Middle frontal gyrus (tissue), 1 donor: Measurements from ENCODE around the gene EYS.
"Not testable (repeated sequence)": the region's sequence is repeated elsewhere in the genome, so short reads cannot be mapped to it uniquely, and the experiment has no call there.

Experiments
- DNase-seq: peaks from one replicate; pipeline ENCODE4 v3.0.0-alpha.2; 2015; ENCODE audit warnings: low spot score; ENCODE audit errors: extremely low spot score

The EYS gene

GRCh38 chr6:64074981-64075380 lies 1632.0 kb downstream of the EYS start:
- no peak for DNase-seq

GRCh38 chr6:64072686-64073085 lies 1634.3 kb downstream of the EYS start:
- DNase-seq, result no peak

GRCh38 chr6:64064919-64065318 lies 1642.1 kb downstream of the EYS start:
- DNase-seq, result no peak

- DNase-seq, result no peak
These were observed 1643.9 kb downstream of the EYS start for GRCh38 chr6:64062960-64063683.

GRCh38 chr6:64054861-64055260 lies 1652.2 kb downstream of the EYS start:
- no peak for DNase-seq

GRCh38 chr6:64050590-64050989 lies 1656.4 kb downstream of the EYS start:
- no peak for DNase-seq

- DNase-seq, result no peak
These were observed 1657.3 kb downstream of the EYS start for GRCh38 chr6:64049736-64050135.

- DNase-seq, result no peak
These were observed 1660.2 kb downstream of the EYS start for GRCh38 chr6:64046746-64047208.

- no peak for DNase-seq
These were observed 1665.7 kb downstream of the EYS start for GRCh38 chr6:64041373-64041772.

GRCh38 chr6:64040113-64040512 lies 1666.9 kb downstream of the EYS start:
- no peak for DNase-seq

GRCh38 chr6:64037427-64037826 lies 1669.6 kb downstream of the EYS start:
- no peak for DNase-seq

- DNase-seq, result no peak
These were observed 1671.9 kb downstream of the EYS start for GRCh38 chr6:64034910-64035655.

GRCh38 chr6:64034291-64034690 lies 1672.7 kb downstream of the EYS start:
- no peak for DNase-seq

- DNase-seq, result not testable (repeated sequence)
These were observed 1675.9 kb downstream of the EYS start for GRCh38 chr6:64030950-64031618.

- DNase-seq, result no peak
These were observed 1683.3 kb downstream of the EYS start for GRCh38 chr6:64023693-64024092.

GRCh38 chr6:64014595-64014994 lies 1692.4 kb downstream of the EYS start:
- no peak for DNase-seq

- DNase-seq, result no peak
These were observed 1694.0 kb downstream of the EYS start for GRCh38 chr6:64013011-64013410.

GRCh38 chr6:64012351-64013001 lies 1694.5 kb downstream of the EYS start:
- DNase-seq, result peak; percentile 47

- DNase-seq, result no peak
These were observed 1696.4 kb downstream of the EYS start for GRCh38 chr6:64010666-64011065.

GRCh38 chr6:64010010-64010409 lies 1697.0 kb downstream of the EYS start:
- DNase-seq, result no peak

GRCh38 chr6:64006246-64006645 lies 1700.8 kb downstream of the EYS start:
- no peak for DNase-seq
